Stimulated activated CD4-positive, alpha-beta T cell treated with anti-CD3 and anti-CD28 coated beads, Interleukin-4, amount 100 ng/mL, for 48 hours (primary cell): ENCODE results near the gene YES1.

Source experiments
- DNase-seq, 2 donors: peaks; one replicate each; pipeline ENCODE4 v3.0.0-alpha.2; 2020; ENCODE audit warnings: low read depth in 2 of 2

The YES1 gene

GRCh38 chr18:725646-726045 is 86.4 kb downstream of the YES1 start:
- no peak for DNase-seq

GRCh38 chr18:723541-724080 is 88.4 kb downstream of the YES1 start:
- no peak for DNase-seq

- DNase-seq: no peak
Measured at GRCh38 chr18:717003-717402, 95.0 kb downstream of the YES1 start.

GRCh38 chr18:715626-716025 is 96.4 kb downstream of the YES1 start:
- no peak for DNase-seq

- no peak for DNase-seq
Measured at GRCh38 chr18:713135-713490, 98.9 kb downstream of the YES1 start.

GRCh38 chr18:712401-713134 is 99.5 kb downstream of the YES1 start, which contains the start of gene ENOSF1:
ENOSF1 (minus strand) TSS chr18:712630; CDS start chr18:712587, 43 bp downstream.
- peak; percentile 83 to 87 for DNase-seq

- peak; percentile 47 to 66 for DNase-seq
Measured at GRCh38 chr18:711657-712400, 100.2 kb downstream of the YES1 start.

GRCh38 chr18:711310-711656 is 100.8 kb downstream of the YES1 start:
- peak in 1 of 2 donors; percentile 8 for DNase-seq

GRCh38 chr18:710418-711300 is 101.4 kb downstream of the YES1 start:
- DNase-seq: no peak

- no peak for DNase-seq
Measured at GRCh38 chr18:709771-710170, 102.3 kb downstream of the YES1 start.

- no peak for DNase-seq
Measured at GRCh38 chr18:708096-708495, 103.9 kb downstream of the YES1 start.

- DNase-seq: no peak
Measured at GRCh38 chr18:706405-706804, 105.6 kb downstream of the YES1 start.

- DNase-seq: no peak
Measured at GRCh38 chr18:703213-703967, 108.7 kb downstream of the YES1 start.

- DNase-seq: no peak
Measured at GRCh38 chr18:697800-698199, 114.2 kb downstream of the YES1 start.

- no peak for DNase-seq
Measured at GRCh38 chr18:697012-697411, 115.0 kb downstream of the YES1 start.

GRCh38 chr18:693466-694187 is 118.4 kb downstream of the YES1 start:
- DNase-seq: no peak

- no peak for DNase-seq
Measured at GRCh38 chr18:692824-693223, 119.2 kb downstream of the YES1 start.

GRCh38 chr18:688323-688722 is 123.7 kb downstream of the YES1 start:
- no peak for DNase-seq

- DNase-seq: no peak
Measured at GRCh38 chr18:686339-687111, 125.5 kb downstream of the YES1 start.

- DNase-seq: no peak
Measured at GRCh38 chr18:685438-685837, 126.6 kb downstream of the YES1 start.
